SIG-M5 (cell line): Measurements from ENCODE around the gene SEPTIN10.
"Not testable (repeated sequence)": the region's sequence is repeated elsewhere in the genome, so short reads cannot be mapped to it uniquely, and the experiment has no call there.

Source experiments
- DNase-seq: peaks from one replicate; lab custom pipeline; 2025; lab: John Stamatoyannopoulos, UW

SEPTIN10 gene

GRCh38 chr2:109633284-109633961 lies 19.7 kb upstream of the SEPTIN10 start:
- DNase-seq, result no peak

GRCh38 chr2:109632158-109632789 lies 18.5 kb upstream of the SEPTIN10 start:
- no peak for DNase-seq

GRCh38 chr2:109631741-109632140 lies 18.0 kb upstream of the SEPTIN10 start:
- no peak for DNase-seq

GRCh38 chr2:109630441-109631430 lies 17.0 kb upstream of the SEPTIN10 start:
- DNase-seq, result no peak

GRCh38 chr2:109629867-109630266 lies 16.1 kb upstream of the SEPTIN10 start:
- DNase-seq, result no peak

- not testable (repeated sequence) for DNase-seq
Observed at GRCh38 chr2:109628321-109628720, 14.6 kb upstream of the SEPTIN10 start.

GRCh38 chr2:109624339-109624738 lies 10.6 kb upstream of the SEPTIN10 start:
- no peak for DNase-seq

GRCh38 chr2:109623923-109624322 lies 10.2 kb upstream of the SEPTIN10 start:
- no peak for DNase-seq

- no peak for DNase-seq
Observed at GRCh38 chr2:109623297-109623696, 9.5 kb upstream of the SEPTIN10 start.

- DNase-seq, result no peak
Observed at GRCh38 chr2:109619032-109619615, 5.4 kb upstream of the SEPTIN10 start.

GRCh38 chr2:109616184-109616583 lies 2.4 kb upstream of the SEPTIN10 start:
- DNase-seq, result no peak

- no peak for DNase-seq
Observed at GRCh38 chr2:109615637-109616144, 1.9 kb upstream of the SEPTIN10 start.

- DNase-seq, result no peak
Observed at GRCh38 chr2:109614715-109615636, 1.2 kb upstream of the SEPTIN10 start.

- no peak for DNase-seq
Observed at GRCh38 chr2:109613081-109613921, 465 bp downstream of the SEPTIN10 start.

GRCh38 chr2:109611467-109612095 lies 2.2 kb downstream of the SEPTIN10 start:
- DNase-seq, result no peak

- DNase-seq, result no peak
Observed at GRCh38 chr2:109609352-109610024, 4.3 kb downstream of the SEPTIN10 start.

- no peak for DNase-seq
Observed at GRCh38 chr2:109607766-109608165, 6.0 kb downstream of the SEPTIN10 start.

- DNase-seq, result no peak
Observed at GRCh38 chr2:109604597-109604996, 9.2 kb downstream of the SEPTIN10 start.

GRCh38 chr2:109602617-109603188 lies 11.1 kb downstream of the SEPTIN10 start:
- no peak for DNase-seq
